Endothelial cell of umbilical vein (primary cell): ENCODE measurements around the gene TSC22D1. TPM values are rescaled to one million over a fixed set of nuclear protein-coding genes. Genes with fewer than 3 reads are reported as not detected.

ENCODE experiments used
- BruUV-seq: library from RNA; stranded (reverse); fragments of 400-500 nt; replicated peaks from 2 replicates; lab custom pipeline; 2021; lab: Mats Ljungman, UMichigan
- CTCF ChIA-PET: fragments of 300-600, 350-600 bp; sonication (Branson Sonifier 250); formaldehyde crosslinking; loops from one replicate; lab custom pipeline; 2021; ENCODE audit warnings: antibody characterized with exemption, inconsistent platforms; lab: Charles Lee
- POLR2A ChIA-PET: fragments of 300-600, 350-600 bp; sonication (Branson Sonifier 250); formaldehyde crosslinking; loops from one replicate; lab custom pipeline; 2021; ENCODE audit warnings: antibody characterized with exemption, inconsistent platforms; lab: Charles Lee
- DNase-seq: peaks from one replicate; pipeline ENCODE4 v3.0.0-alpha.2; 2011; ENCODE audit warnings: low read depth, low spot score
- FAIRE-seq: peaks from 2 replicates; lab custom pipeline; 2011; peaks lifted over from hg19 to GRCh38; lab: Jason Lieb, UNC
- H2AFZ ChIP-seq: 2 replicates; pipeline ENCODE4 v1.6.0; 2012; ENCODE audit warnings: low read depth, low read length, control low read depth, inconsistent platforms
- H3K27ac ChIP-seq: 2 replicates; pipeline ENCODE4 v1.5.1; 2011; ENCODE audit warnings: low read depth, mild to moderate bottlenecking, control low read depth, low read length, moderate library complexity; ENCODE audit not compliant: insufficient read depth
- H3K27me3 ChIP-seq, 2 experiments: 2 replicates each; pipeline versions ENCODE4 v1.6.0 to v1.6.1; 2011; ENCODE audit warnings: low read length in 2 of 2, mixed read lengths in 1 of 2; ENCODE audit not compliant: control insufficient read depth in 2 of 2, insufficient read depth in 2 of 2
- H3K36me3 ChIP-seq, 2 experiments: 2 replicates in 1 of 2; 3 replicates in 1 of 2; pipeline ENCODE4 v1.5.1; 2011; ENCODE audit warnings: low read length in 2 of 2, mild to moderate bottlenecking in 1 of 2, moderate library complexity in 1 of 2; ENCODE audit not compliant: control insufficient read depth in 2 of 2, insufficient read depth in 2 of 2; ENCODE audit errors: extremely low read depth in 1 of 2
- H3K4me1 ChIP-seq: 3 replicates; pipeline ENCODE4 v1.5.1; 2011; ENCODE audit warnings: mild to moderate bottlenecking, low read length; ENCODE audit not compliant: control insufficient read depth, insufficient read depth; ENCODE audit errors: extremely low read depth
- H3K4me2 ChIP-seq: 2 replicates; pipeline ENCODE4 v1.6.1; 2011; ENCODE audit warnings: low read length, control low read depth, mixed read lengths; ENCODE audit not compliant: insufficient read depth
- H3K4me3 ChIP-seq, 3 experiments: fragments of 200-600 bp in 1 of 3; sonication (generic), shearing (Covaris generic) in 1 of 3; replicated peaks in 1 of 3; 2 replicates each; pipeline ENCODE4 v1.5.1; 2011 to 2016; ENCODE audit warnings: control low read depth in 3 of 3, low read length in 3 of 3, mild to moderate bottlenecking in 2 of 3, inconsistent platforms in 1 of 3, low read depth in 1 of 3, moderate library complexity in 1 of 3; ENCODE audit not compliant: insufficient read depth in 1 of 3
- H3K79me2 ChIP-seq: 2 replicates; pipeline ENCODE4 v1.6.0; 2012; ENCODE audit warnings: low read length, inconsistent platforms; ENCODE audit not compliant: control insufficient read depth, insufficient read depth
- H3K9ac ChIP-seq: replicated peaks from 2 replicates; pipeline ENCODE3; 2011; ENCODE audit warnings: low read length, control low read depth; ENCODE audit not compliant: insufficient read depth; ENCODE audit errors: extremely low read depth
- H3K9me1 ChIP-seq: replicated peaks from 3 replicates; pipeline ENCODE4 v1.6.0; 2011; ENCODE audit warnings: mild to moderate bottlenecking, low read length; ENCODE audit not compliant: control insufficient read depth, insufficient read depth; ENCODE audit errors: extremely low read depth
- H3K9me3 ChIP-seq: replicated peaks from 2 replicates; pipeline ENCODE4 v1.5.1; 2012; ENCODE audit warnings: low read length, inconsistent platforms; ENCODE audit not compliant: control insufficient read depth, insufficient read depth
- H4K20me1 ChIP-seq: replicated peaks from 2 replicates; pipeline ENCODE3; 2011; ENCODE audit warnings: mild to moderate bottlenecking, low read length; ENCODE audit not compliant: control insufficient read depth, insufficient read depth; ENCODE audit errors: extremely low read depth
- CTCF ChIP-seq, 2 donors: IDR thresholded peaks; 1 replicate in 1 of 2; 2 replicates in 1 of 2; pipeline ENCODE4 v1.5.1; 2011; ENCODE audit warnings: low read length in 2 of 2, mild to moderate bottlenecking in 2 of 2, moderate library complexity in 2 of 2, control low read depth in 1 of 2, inconsistent platforms in 1 of 2, low read depth in 1 of 2; ENCODE audit not compliant: insufficient read depth in 1 of 2; ENCODE audit errors: extremely low read depth in 1 of 2
- EZH2 ChIP-seq: IDR thresholded peaks from 2 replicates; pipeline ENCODE4 v1.6.1; 2012; ENCODE audit warnings: borderline replicate concordance, low read depth, mild to moderate bottlenecking, moderate library complexity, low read length, inconsistent platforms; ENCODE audit not compliant: severe bottlenecking
- FOS ChIP-seq: IDR thresholded peaks from 2 replicates; pipeline ENCODE4 v1.6.1; 2011; ENCODE audit warnings: mild to moderate bottlenecking, low read length, moderate library complexity, borderline replicate concordance; ENCODE audit not compliant: insufficient read depth
- GATA2 ChIP-seq: IDR thresholded peaks from 2 replicates; pipeline ENCODE4 v1.7.0; 2011; ENCODE audit warnings: low read depth, mild to moderate bottlenecking, moderate library complexity, mixed read lengths, low read length; ENCODE audit not compliant: insufficient read length, insufficient read depth
- JUN ChIP-seq: IDR thresholded peaks from 2 replicates; pipeline ENCODE4 v1.6.1; 2011; ENCODE audit warnings: borderline replicate concordance, low read depth; ENCODE audit not compliant: insufficient read length, insufficient read depth
- MAX ChIP-seq: IDR thresholded peaks from 2 replicates; pipeline ENCODE4 v1.6.1; 2011; ENCODE audit not compliant: insufficient read depth, insufficient read length
- MYC ChIP-seq: IDR thresholded peaks from one replicate; pipeline ENCODE4 v1.6.1; 2011; ENCODE audit warnings: mild to moderate bottlenecking, low read depth, low read length
- POLR2A ChIP-seq: IDR thresholded peaks from 2 replicates; pipeline ENCODE4 v1.6.1; 2012; ENCODE audit warnings: low read depth, mild to moderate bottlenecking, control low read depth, low read length
- POLR2AphosphoS5 ChIP-seq: IDR thresholded peaks from 2 replicates; pipeline ENCODE4 v1.6.1; 2012; ENCODE audit warnings: low read depth, mild to moderate bottlenecking, control low read depth, low read length, moderate library complexity; ENCODE audit not compliant: insufficient read depth
- dilution Hi-C: fragments of 300-500 bp; cut with MboI; formaldehyde crosslinking; loops from one replicate; pipeline ENCODE4 v1.15.0; 2019; ENCODE audit warnings: low sequenced_read_pairs; ENCODE audit not compliant: extremely low pct_ligation_motif_present
- intact Hi-C: fragments of 100-400 bp; cut with micrococcal nuclease; formaldehyde crosslinking; loops from one replicate; pipeline ENCODE4 v1.10.0; 2022
- polyA plus RNA-seq, 4 experiments: library from polyadenylated mRNA; depleted of rRNA in 3 of 4; stranded (reverse) in 3 of 4; unstranded in 1 of 4; fragments of >200 nt; gene quantifications; 2 replicates each; pipeline versions ENCODE4 v1.2.1 to v1.2.3, GENCODE V29; 2011 to 2012; ENCODE audit warnings: missing spikeins in 1 of 4
- total RNA-seq: library from RNA; stranded (reverse); gene quantifications from 2 replicates; pipeline ENCODE4 v1.2.3, GENCODE V29; 2021

Gene TSC22D1
- total and polyA plus RNA-seq, 2 donors (not counting 3 experiments of a cell fraction or from before 2014, with no cell fraction given): 47.7 to 51.8 TPM

- H3K9me3 ChIP-seq: no peaks in the 10 kb centered on the region
- no peak overlapping the region for H3K4me3 ChIP-seq
- dilution Hi-C loops (no loop called here), intact Hi-C loops (no loop called here)
- no peaks in the 10 kb centered on the region for H3K27me3 ChIP-seq
- no TSS peak for BruUV-seq
- no peaks in the 10 kb centered on the region for H3K4me1 ChIP-seq
- no peaks in the 10 kb centered on the region for H4K20me1 ChIP-seq
- POLR2A ChIA-PET: no interaction called here
- H3K4me2 ChIP-seq: no peak overlapping the region
- H3K9ac ChIP-seq: no peak overlapping the region
- no peaks in the 10 kb centered on the region for H3K36me3 ChIP-seq
- H3K27ac ChIP-seq: no peak overlapping the region
- no peak overlapping the region for H2AFZ ChIP-seq
- TF ChIP-seq MYC (no peak), POLR2AphosphoS5 (no peak), JUN (no peak), EZH2 (no peak), FOS (no peak), POLR2A (no peak), GATA2 (no peak), CTCF (IDR thresholded peaks at IDR 0.05; ENCODE audit: extremely low read depth in 1 of 2, insufficient read depth in 1 of 2, low read depth in 1 of 2, low read length in 2 of 2) (no peak), MAX (no peak)
- H3K79me2 ChIP-seq: no peaks in the 10 kb centered on the region
- DNase-seq (no peak), FAIRE-seq (no peak)
- CTCF ChIA-PET: interaction anchor here (1.1 to 1.5 kb wide), 2 partner anchors 20 to 400 kb away, joined by 3 to 5 read pairs; no protein-coding TSS in a partner anchor
- no peaks in the 10 kb centered on the region for H3K9me1 ChIP-seq
Observed at GRCh38 chr13:44448875-44449274, 127.3 kb downstream of the TSC22D1 start.
